GM23338 (cell line): ENCODE results near the gene ABHD10. TPM values are rescaled to one million over a fixed set of nuclear protein-coding genes. Genes with fewer than 3 reads are reported as not detected.

Experiments used
- ATAC-seq: fragments of 200-7000 bp; cut with Tn5 transposase; 3 replicates; pipeline ENCODE4 v1.9.1; 2020
- DNase-seq: peaks from one replicate; pipeline ENCODE4 v3.0.0-alpha.2; 2015; ENCODE audit warnings: low spot score
- H2AFZ ChIP-seq: fragments of 200-600 bp; sonication (generic); 2 replicates; pipeline ENCODE4 v1.8.0; 2016; ENCODE audit warnings: antibody characterized with exemption, mild to moderate bottlenecking, moderate library complexity
- H3F3A ChIP-seq: fragments of 200-600 bp; sonication (generic); replicated peaks from 2 replicates; pipeline ENCODE4 v1.8.0; 2017; ENCODE audit warnings: antibody characterized with exemption, mixed run types, low read depth
- H3K27ac ChIP-seq: fragments of 200-600 bp; sonication (generic); 2 replicates; pipeline ENCODE4 v1.6.1; 2016; ENCODE audit warnings: low read depth
- H3K27me3 ChIP-seq: fragments of 200-600 bp; sonication (generic); 2 replicates; pipeline ENCODE4 v1.8.0; 2016; ENCODE audit warnings: mild to moderate bottlenecking, mixed run types, moderate library complexity; ENCODE audit not compliant: insufficient read depth
- H3K36me3 ChIP-seq: fragments of 200-600 bp; sonication (generic); 2 replicates; pipeline ENCODE4 v1.8.0; 2016; ENCODE audit warnings: mild to moderate bottlenecking; ENCODE audit not compliant: insufficient read depth
- H3K4me1 ChIP-seq: fragments of 200-600 bp; sonication (generic); 2 replicates; pipeline ENCODE4 v1.8.0; 2016; ENCODE audit warnings: mild to moderate bottlenecking, moderate library complexity; ENCODE audit not compliant: insufficient read depth
- H3K4me2 ChIP-seq: fragments of 200-600 bp; sonication (generic); 2 replicates; pipeline ENCODE4 v1.7.1; 2017; ENCODE audit warnings: mixed run types
- H3K4me3 ChIP-seq: fragments of 200-600 bp; sonication (generic); 2 replicates; pipeline ENCODE4 v1.6.1; 2016; ENCODE audit warnings: mixed run types
- H3K79me2 ChIP-seq: fragments of 200-600 bp; sonication (generic); replicated peaks from 2 replicates; pipeline ENCODE4 v1.8.0; 2017; ENCODE audit warnings: mild to moderate bottlenecking; ENCODE audit not compliant: insufficient read depth
- H3K9me2 ChIP-seq: fragments of 200-600 bp; sonication (generic); 2 replicates; pipeline ENCODE4 v1.8.0; 2017; ENCODE audit not compliant: insufficient read depth
- H4K20me1 ChIP-seq: fragments of 200-600 bp; sonication (generic); replicated peaks from 2 replicates; pipeline ENCODE4 v1.8.0; 2017; ENCODE audit warnings: mild to moderate bottlenecking; ENCODE audit not compliant: insufficient read depth
- H3K27ac Mint-ChIP-seq: 2 replicates; pipeline ENCODE4 v1.8.0; 2020; ENCODE audit warnings: inconsistent platforms, mild to moderate bottlenecking, moderate library complexity, mixed read lengths
- H3K27me3 Mint-ChIP-seq: 3 replicates; pipeline ENCODE4 v1.8.0; 2022; ENCODE audit warnings: low read depth, mild to moderate bottlenecking, moderate library complexity, mixed read lengths, inconsistent platforms; ENCODE audit not compliant: insufficient read depth, poor library complexity
- H3K36me3 Mint-ChIP-seq: 3 replicates; pipeline ENCODE4 v1.8.0; 2021; ENCODE audit warnings: low read depth, mild to moderate bottlenecking, inconsistent platforms, moderate library complexity, mixed read lengths
- H3K4me1 Mint-ChIP-seq: 3 replicates; pipeline ENCODE4 v1.8.0; 2020; ENCODE audit warnings: mild to moderate bottlenecking, inconsistent platforms, mixed read lengths
- H3K4me3 Mint-ChIP-seq: 3 replicates; pipeline ENCODE4 v1.8.0; 2021; ENCODE audit warnings: moderate library complexity, mild to moderate bottlenecking, inconsistent platforms, mixed read lengths
- H3K9me3 Mint-ChIP-seq: 3 replicates; pipeline ENCODE4 v1.8.0; 2020; ENCODE audit warnings: moderate library complexity, mild to moderate bottlenecking, inconsistent platforms, mixed read lengths
- CREB1 ChIP-seq: fragments of 250-450 bp; sonication (Bioruptor Pico); IDR thresholded peaks from 2 replicates; pipeline ENCODE4 v1.5.0; 2020; ENCODE audit warnings: low read depth, mild to moderate bottlenecking, moderate library complexity
- EZH2 ChIP-seq: fragments of 200-600 bp; sonication (generic); IDR thresholded peaks from one replicate; pipeline ENCODE4 v1.8.0; 2017; ENCODE audit warnings: antibody characterized with exemption, mild to moderate bottlenecking, low read depth; ENCODE audit not compliant: unreplicated experiment
- JUNB ChIP-seq: IDR thresholded peaks from one replicate; pipeline ENCODE4 v1.6.1; 2016; ENCODE audit warnings: antibody characterized with exemption; ENCODE audit not compliant: unreplicated experiment
- POLR2AphosphoS5 ChIP-seq: IDR thresholded peaks from 2 replicates; pipeline ENCODE4 v1.6.1; 2016; ENCODE audit warnings: antibody characterized with exemption, low read depth
- polyA plus RNA-seq: library from polyadenylated mRNA; unstranded; fragments of >200 nt; fragmentation: Nextera tagmentation; extraction: Ambion mirVana; gene quantifications from 2 replicates; pipeline ENCODE4 v1.2.1, GENCODE V29; 2016
- total RNA-seq: library from RNA; depleted of rRNA; stranded (reverse); fragments of >200 nt; shearing (Covaris generic); gene quantifications from 2 replicates; pipeline ENCODE4 v1.2.3, GENCODE V29; 2014
- TF ChIP-seq, protein P1 (sequence below): fragments of 250-450 bp; sonication (Bioruptor Pico); IDR thresholded peaks from 2 replicates; pipeline ENCODE4 v1.5.0; 2020; ENCODE audit warnings: mild to moderate bottlenecking, moderate library complexity
- TF ChIP-seq, protein P2 (sequence below): IDR thresholded peaks from one replicate; pipeline ENCODE4 v1.6.1; 2018; ENCODE audit warnings: antibody characterized with exemption; ENCODE audit not compliant: unreplicated experiment

The ABHD10 gene
- total and polyA plus RNA-seq, 2 experiments from 2014 or later: 16.9 to 28.0 TPM

DNA sequence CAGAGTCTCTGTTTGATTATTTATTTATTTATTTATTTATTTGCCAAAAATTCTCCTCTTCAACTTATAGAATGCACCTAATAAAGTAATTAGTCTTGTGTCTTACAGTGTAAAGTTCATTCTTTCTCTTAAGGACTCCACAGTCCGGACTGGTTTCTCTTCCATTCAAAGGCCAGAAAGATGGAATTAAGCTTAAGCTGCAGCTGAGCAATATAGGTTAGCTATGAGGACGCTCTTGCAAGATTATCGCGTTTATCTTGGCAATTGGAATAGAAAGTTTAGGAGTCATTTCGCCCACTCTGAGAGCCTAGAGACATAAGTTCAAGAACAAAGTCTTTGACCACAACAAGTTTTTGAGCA, 34.9 kb downstream of the ABHD10 start (continued):
- TF ChIP-seq, protein P1, sequence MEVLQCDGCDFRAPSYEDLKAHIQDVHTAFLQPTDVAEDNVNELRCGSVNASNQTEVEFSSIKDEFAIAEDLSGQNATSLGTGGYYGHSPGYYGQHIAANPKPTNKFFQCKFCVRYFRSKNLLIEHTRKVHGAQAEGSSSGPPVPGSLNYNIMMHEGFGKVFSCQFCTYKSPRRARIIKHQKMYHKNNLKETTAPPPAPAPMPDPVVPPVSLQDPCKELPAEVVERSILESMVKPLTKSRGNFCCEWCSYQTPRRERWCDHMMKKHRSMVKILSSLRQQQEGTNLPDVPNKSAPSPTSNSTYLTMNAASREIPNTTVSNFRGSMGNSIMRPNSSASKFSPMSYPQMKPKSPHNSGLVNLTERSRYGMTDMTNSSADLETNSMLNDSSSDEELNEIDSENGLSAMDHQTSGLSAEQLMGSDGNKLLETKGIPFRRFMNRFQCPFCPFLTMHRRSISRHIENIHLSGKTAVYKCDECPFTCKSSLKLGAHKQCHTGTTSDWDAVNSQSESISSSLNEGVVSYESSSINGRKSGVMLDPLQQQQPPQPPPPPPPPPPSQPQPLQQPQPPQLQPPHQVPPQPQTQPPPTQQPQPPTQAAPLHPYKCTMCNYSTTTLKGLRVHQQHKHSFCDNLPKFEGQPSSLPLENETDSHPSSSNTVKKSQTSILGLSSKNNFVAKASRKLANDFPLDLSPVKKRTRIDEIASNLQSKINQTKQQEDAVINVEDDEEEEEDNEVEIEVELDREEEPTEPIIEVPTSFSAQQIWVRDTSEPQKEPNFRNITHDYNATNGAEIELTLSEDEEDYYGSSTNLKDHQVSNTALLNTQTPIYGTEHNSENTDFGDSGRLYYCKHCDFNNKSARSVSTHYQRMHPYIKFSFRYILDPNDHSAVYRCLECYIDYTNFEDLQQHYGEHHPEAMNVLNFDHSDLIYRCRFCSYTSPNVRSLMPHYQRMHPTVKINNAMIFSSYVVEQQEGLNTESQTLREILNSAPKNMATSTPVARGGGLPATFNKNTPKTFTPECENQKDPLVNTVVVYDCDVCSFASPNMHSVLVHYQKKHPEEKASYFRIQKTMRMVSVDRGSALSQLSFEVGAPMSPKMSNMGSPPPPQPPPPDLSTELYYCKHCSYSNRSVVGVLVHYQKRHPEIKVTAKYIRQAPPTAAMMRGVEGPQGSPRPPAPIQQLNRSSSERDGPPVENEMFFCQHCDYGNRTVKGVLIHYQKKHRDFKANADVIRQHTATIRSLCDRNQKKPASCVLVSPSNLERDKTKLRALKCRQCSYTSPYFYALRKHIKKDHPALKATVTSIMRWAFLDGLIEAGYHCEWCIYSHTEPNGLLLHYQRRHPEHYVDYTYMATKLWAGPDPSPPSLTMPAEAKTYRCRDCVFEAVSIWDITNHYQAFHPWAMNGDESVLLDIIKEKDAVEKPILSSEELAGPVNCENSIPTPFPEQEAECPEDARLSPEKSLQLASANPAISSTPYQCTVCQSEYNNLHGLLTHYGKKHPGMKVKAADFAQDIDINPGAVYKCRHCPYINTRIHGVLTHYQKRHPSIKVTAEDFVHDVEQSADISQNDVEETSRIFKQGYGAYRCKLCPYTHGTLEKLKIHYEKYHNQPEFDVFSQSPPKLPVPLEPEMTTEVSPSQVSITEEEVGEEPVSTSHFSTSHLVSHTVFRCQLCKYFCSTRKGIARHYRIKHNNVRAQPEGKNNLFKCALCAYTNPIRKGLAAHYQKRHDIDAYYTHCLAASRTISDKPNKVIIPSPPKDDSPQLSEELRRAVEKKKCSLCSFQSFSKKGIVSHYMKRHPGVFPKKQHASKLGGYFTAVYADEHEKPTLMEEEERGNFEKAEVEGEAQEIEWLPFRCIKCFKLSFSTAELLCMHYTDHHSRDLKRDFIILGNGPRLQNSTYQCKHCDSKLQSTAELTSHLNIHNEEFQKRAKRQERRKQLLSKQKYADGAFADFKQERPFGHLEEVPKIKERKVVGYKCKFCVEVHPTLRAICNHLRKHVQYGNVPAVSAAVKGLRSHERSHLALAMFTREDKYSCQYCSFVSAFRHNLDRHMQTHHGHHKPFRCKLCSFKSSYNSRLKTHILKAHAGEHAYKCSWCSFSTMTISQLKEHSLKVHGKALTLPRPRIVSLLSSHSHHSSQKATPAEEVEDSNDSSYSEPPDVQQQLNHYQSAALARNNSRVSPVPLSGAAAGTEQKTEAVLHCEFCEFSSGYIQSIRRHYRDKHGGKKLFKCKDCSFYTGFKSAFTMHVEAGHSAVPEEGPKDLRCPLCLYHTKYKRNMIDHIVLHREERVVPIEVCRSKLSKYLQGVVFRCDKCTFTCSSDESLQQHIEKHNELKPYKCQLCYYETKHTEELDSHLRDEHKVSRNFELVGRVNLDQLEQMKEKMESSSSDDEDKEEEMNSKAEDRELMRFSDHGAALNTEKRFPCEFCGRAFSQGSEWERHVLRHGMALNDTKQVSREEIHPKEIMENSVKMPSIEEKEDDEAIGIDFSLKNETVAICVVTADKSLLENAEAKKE (CRISPR knock-in tag): no peak
- TF ChIP-seq JUNB: no peak

DNA sequence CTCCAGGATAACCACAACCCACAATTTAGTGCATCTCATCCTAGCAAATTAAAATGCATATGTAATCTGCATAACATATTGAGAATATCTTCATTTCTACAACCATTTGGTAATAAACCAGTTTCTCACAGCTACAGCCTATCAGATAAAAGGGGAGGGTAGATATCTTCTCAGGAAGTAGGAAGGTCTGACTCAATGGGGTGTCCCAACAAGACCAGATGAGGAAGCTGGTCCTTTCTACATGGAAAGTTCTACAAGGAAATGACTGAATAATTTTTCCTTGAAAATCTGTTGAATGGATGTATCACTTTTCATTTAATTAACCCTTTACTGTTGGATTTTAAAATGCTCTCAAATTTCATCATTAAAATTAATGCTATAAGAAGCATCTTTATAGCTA, 38.3 kb downstream of the ABHD10 start:
- H3K36me3 ChIP-seq: no peaks in the 10 kb centered on the region
- Mint-ChIP-seq H3K27me3 (peaks cover 4% of the 10 kb centered on the region), H3K4me1 (peaks cover 10% of the 10 kb centered on the region; the same call in 2 of the 3 replicates), H3K36me3 (peaks cover 2% of the 10 kb centered on the region; the same call in 1 of the 3 replicates), H3K27ac (no peak overlapping the region), H3K4me3 (no peak overlapping the region), H3K9me3 (peaks cover 5% of the 10 kb centered on the region)
- ATAC-seq: no peak
- no peaks in the 10 kb centered on the region; the same call in 1 of the 2 replicates for H3K4me1 ChIP-seq
- H4K20me1 ChIP-seq: no peaks in the 10 kb centered on the region; the same call in 1 of the 2 replicates
- no peak overlapping the region for H3K27ac ChIP-seq
- H3K4me3 ChIP-seq: no peak overlapping the region
- no peak for DNase-seq
- H3K9me2 ChIP-seq: no peaks in the 10 kb centered on the region
- H3K27me3 ChIP-seq: no peaks in the 10 kb centered on the region
- H2AFZ ChIP-seq: no peak overlapping the region
- no peak overlapping the region for H3K4me2 ChIP-seq
- H3F3A ChIP-seq: no peaks in the 10 kb centered on the region
- H3K79me2 ChIP-seq: no peaks in the 10 kb centered on the region
- TF ChIP-seq JUNB (no peak), EZH2 (no peak), CREB1 (CRISPR knock-in tag) (no peak), POLR2AphosphoS5 (no peak)
- TF ChIP-seq, protein P2, sequence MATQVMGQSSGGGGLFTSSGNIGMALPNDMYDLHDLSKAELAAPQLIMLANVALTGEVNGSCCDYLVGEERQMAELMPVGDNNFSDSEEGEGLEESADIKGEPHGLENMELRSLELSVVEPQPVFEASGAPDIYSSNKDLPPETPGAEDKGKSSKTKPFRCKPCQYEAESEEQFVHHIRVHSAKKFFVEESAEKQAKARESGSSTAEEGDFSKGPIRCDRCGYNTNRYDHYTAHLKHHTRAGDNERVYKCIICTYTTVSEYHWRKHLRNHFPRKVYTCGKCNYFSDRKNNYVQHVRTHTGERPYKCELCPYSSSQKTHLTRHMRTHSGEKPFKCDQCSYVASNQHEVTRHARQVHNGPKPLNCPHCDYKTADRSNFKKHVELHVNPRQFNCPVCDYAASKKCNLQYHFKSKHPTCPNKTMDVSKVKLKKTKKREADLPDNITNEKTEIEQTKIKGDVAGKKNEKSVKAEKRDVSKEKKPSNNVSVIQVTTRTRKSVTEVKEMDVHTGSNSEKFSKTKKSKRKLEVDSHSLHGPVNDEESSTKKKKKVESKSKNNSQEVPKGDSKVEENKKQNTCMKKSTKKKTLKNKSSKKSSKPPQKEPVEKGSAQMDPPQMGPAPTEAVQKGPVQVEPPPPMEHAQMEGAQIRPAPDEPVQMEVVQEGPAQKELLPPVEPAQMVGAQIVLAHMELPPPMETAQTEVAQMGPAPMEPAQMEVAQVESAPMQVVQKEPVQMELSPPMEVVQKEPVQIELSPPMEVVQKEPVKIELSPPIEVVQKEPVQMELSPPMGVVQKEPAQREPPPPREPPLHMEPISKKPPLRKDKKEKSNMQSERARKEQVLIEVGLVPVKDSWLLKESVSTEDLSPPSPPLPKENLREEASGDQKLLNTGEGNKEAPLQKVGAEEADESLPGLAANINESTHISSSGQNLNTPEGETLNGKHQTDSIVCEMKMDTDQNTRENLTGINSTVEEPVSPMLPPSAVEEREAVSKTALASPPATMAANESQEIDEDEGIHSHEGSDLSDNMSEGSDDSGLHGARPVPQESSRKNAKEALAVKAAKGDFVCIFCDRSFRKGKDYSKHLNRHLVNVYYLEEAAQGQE: no peak
- TF ChIP-seq, protein P1 (CRISPR knock-in tag): no peak
